MCF 10A (cell line): ENCODE results near the gene DYSF. TPM values are rescaled to one million over a fixed set of nuclear protein-coding genes. Genes with fewer than 3 reads are reported as not detected.

Experiments used
- BruUV-seq: library from RNA; stranded (reverse); fragments of 400-500 nt; replicated peaks from 2 replicates; lab custom pipeline; 2021; lab: Mats Ljungman, UMichigan
- CTCF ChIA-PET: fragments of 300-600 bp; sonication (Branson Sonifier 250); formaldehyde crosslinking; extraction: SDS; loops from one replicate; lab custom pipeline; 2021; ENCODE audit warnings: antibody characterized with exemption, inconsistent platforms; lab: Yijun Ruan, JAX
- POLR2A ChIA-PET: fragments of 300-600, 350-650 bp; sonication (Branson Sonifier 250); formaldehyde crosslinking; extraction: SDS; loops from one replicate; lab custom pipeline; 2020; ENCODE audit warnings: antibody characterized with exemption, inconsistent platforms; lab: Yijun Ruan, JAX
- DNase-seq: peaks from one replicate; pipeline ENCODE4 v3.0.0-alpha.2; 2018; ENCODE audit not compliant: unreplicated experiment
- H3K27ac Mint-ChIP-seq: one replicate; pipeline ENCODE4 v1.8.0; 2022; ENCODE audit warnings: mild to moderate bottlenecking, low read depth, mixed read lengths; ENCODE audit not compliant: unreplicated experiment
- H3K27me3 Mint-ChIP-seq: one replicate; pipeline ENCODE4 v1.8.0; 2022; ENCODE audit warnings: mixed read lengths; ENCODE audit not compliant: insufficient read depth, unreplicated experiment
- H3K36me3 Mint-ChIP-seq: one replicate; pipeline ENCODE4 v1.8.0; 2022; ENCODE audit warnings: mild to moderate bottlenecking, moderate library complexity, mixed read lengths; ENCODE audit not compliant: insufficient read depth, unreplicated experiment
- H3K4me1 Mint-ChIP-seq: one replicate; pipeline ENCODE4 v1.8.0; 2022; ENCODE audit warnings: mixed read lengths; ENCODE audit not compliant: insufficient read depth, unreplicated experiment
- H3K4me3 Mint-ChIP-seq: one replicate; pipeline ENCODE4 v1.8.0; 2022; ENCODE audit warnings: mild to moderate bottlenecking, moderate library complexity, mixed read lengths; ENCODE audit not compliant: unreplicated experiment
- H3K9me3 Mint-ChIP-seq: one replicate; pipeline ENCODE4 v1.8.0; 2022; ENCODE audit warnings: mixed read lengths; ENCODE audit not compliant: unreplicated experiment
- CTCF ChIP-seq: fragments of 200-600 bp; IDR thresholded peaks from one replicate; pipeline ENCODE4 v1.8.0; 2022; ENCODE audit warnings: antibody characterized with exemption, mild to moderate bottlenecking; ENCODE audit not compliant: unreplicated experiment
- intact Hi-C: fragments of 100-400 bp; cut with micrococcal nuclease; formaldehyde crosslinking; loops from 2 replicates; pipeline ENCODE4 v1.14.1; 2022
- total RNA-seq: library from RNA; stranded (reverse); gene quantifications from 2 replicates; pipeline ENCODE4 v1.2.3, GENCODE V29; 2022

DYSF gene
- total RNA-seq, 1 experiment from 2014 or later: 2.0 TPM

GRCh38 chr2:71608441-71608840 lies 155.1 kb downstream of the DYSF start:
- DNase-seq: no peak
- Mint-ChIP-seq H3K27ac (no peak overlapping the region), H3K27me3 (peaks cover 56% of the 10 kb centered on the region), H3K4me1 (peaks cover 5% of the 10 kb centered on the region), H3K36me3 (no peaks in the 10 kb centered on the region), H3K4me3 (no peak overlapping the region), H3K9me3 (no peaks in the 10 kb centered on the region)
- intact Hi-C loops: no loop called here
- no TSS peak for BruUV-seq
- CTCF ChIA-PET: interaction anchor here (0.6 to 2.0 kb wide), 5 partner anchors 18 to 971 kb away, joined by 3 to 5 read pairs (median 3); no protein-coding TSS in a partner anchor
- POLR2A ChIA-PET: interaction anchor here (0.9 kb wide), 1 partner anchor 315 kb away, joined by 4 read pairs; no protein-coding TSS in a partner anchor
- TF ChIP-seq CTCF: no peak

DNA sequence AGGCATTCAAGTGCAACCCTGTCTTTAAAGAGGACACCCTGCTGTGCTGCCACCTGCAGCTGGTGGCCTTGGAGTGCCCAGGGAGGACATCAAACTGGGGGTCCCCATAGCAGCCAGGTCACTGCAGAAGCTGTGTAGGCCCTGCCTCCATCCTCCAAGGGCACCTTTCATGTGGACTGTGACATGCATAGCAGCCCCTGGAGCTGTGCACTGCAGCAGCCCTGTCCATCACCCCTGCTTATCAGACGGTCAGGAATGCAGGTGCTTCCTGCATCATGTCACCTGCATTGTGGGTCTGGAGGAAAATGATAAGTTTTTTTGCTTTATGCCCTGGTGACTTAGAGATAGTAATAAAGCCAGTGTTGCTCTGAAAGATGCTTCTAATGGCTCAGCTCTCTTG lies 155.7 kb downstream of the DYSF start:
- Mint-ChIP-seq H3K36me3 (no peaks in the 10 kb centered on the region), H3K4me1 (peaks cover 5% of the 10 kb centered on the region), H3K27me3 (peaks cover 56% of the 10 kb centered on the region), H3K27ac (no peak overlapping the region), H3K9me3 (no peaks in the 10 kb centered on the region), H3K4me3 (no peak overlapping the region)
- POLR2A ChIA-PET: interaction anchor here (0.9 to 1.0 kb wide), 3 partner anchors 313 to 379 kb away, joined by 3 to 4 read pairs (median 4); no protein-coding TSS in a partner anchor
- DNase-seq: no peak
- intact Hi-C loops: no loop called here
- CTCF ChIA-PET: interaction anchor here (0.6 to 5.0 kb wide), 18 partner anchors 7 to 971 kb away, joined by 3 to 60 read pairs (median 3); no protein-coding TSS in a partner anchor
- BruUV-seq: no TSS peak
- TF ChIP-seq CTCF: no peak

DNA sequence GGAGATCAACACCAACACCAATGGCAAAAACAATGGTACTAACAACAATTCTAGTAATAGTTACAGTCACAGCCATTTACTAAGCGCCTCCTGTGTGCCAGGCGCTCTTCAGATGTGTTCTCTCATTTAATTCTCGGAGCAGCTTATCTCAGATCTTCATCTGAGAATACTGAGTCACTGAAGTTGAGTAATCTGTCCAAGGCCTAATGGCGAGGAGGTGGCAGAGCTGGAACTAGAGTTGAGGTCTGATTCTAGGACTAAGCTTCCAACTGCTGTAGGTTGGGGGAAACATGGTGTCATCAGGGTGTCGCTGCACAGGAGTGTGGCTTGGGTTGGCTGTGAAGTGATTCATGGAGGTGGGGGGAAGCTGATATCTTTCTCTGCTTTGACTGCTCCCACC lies 156.1 kb downstream of the DYSF start:
- H3K36me3 Mint-ChIP-seq: no peaks in the 10 kb centered on the region
- ChIA-PET CTCF (interaction anchor here (0.6 to 5.0 kb wide), 21 partner anchors 8 to 970 kb away, joined by 3 to 60 read pairs (median 3); no protein-coding TSS in a partner anchor), POLR2A (interaction anchor here (0.9 to 1.0 kb wide), 3 partner anchors 312 to 379 kb away, joined by 3 to 4 read pairs (median 4); no protein-coding TSS in a partner anchor)
- H3K27ac Mint-ChIP-seq: no peak overlapping the region
- no peaks in the 10 kb centered on the region for H3K9me3 Mint-ChIP-seq
- TF ChIP-seq CTCF: no peak
- peaks cover 53% of the 10 kb centered on the region for H3K27me3 Mint-ChIP-seq
- peaks cover 5% of the 10 kb centered on the region for H3K4me1 Mint-ChIP-seq
- intact Hi-C loops: no loop called here
- no peak overlapping the region for H3K4me3 Mint-ChIP-seq
- peak; percentile 20 for DNase-seq
- BruUV-seq: no TSS peak

DNA sequence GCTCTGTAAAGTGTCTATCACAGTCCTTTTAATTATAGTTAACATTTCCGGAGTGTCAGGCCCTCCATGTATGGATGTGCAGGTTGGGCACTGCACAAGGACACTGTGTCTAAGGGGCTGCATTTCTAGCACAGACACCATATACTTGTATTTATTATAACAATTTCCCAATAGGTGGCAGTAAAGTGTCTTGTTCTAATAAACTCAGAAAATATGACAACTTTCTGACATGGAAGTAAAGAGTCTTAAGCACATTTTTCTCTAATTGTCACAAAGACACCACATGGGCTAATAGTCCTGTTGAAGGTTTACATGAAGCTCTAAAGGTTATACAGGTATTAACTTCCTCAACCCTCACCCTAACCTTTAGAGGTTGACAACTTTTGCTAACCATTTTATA lies 156.6 kb downstream of the DYSF start:
- peaks cover 47% of the 10 kb centered on the region for H3K27me3 Mint-ChIP-seq

More for the DNA sequence above, 156.6 kb downstream of the DYSF start:
- TF ChIP-seq CTCF: peak; percentile 23
- peak; percentile 33 for DNase-seq
- Mint-ChIP-seq H3K36me3 (no peaks in the 10 kb centered on the region), H3K9me3 (no peaks in the 10 kb centered on the region), H3K27ac (no peak overlapping the region), H3K4me3 (no peak overlapping the region), H3K4me1 (peaks cover 5% of the 10 kb centered on the region)
- ChIA-PET CTCF (interaction anchor here (0.6 to 5.0 kb wide), 20 partner anchors 8 to 1294 kb away, joined by 3 to 60 read pairs (median 3); no protein-coding TSS in a partner anchor), POLR2A (interaction anchor here (1.0 to 1.3 kb wide), 2 partner anchors 312 to 540 kb away, joined by 3 to 4 read pairs; no protein-coding TSS in a partner anchor)
- intact Hi-C loops: loop anchor here (1.0 to 5.0 kb wide), 2 partner anchors 188 to 537 kb away; partner anchors contain the start of gene CYP26B1
- no TSS peak for BruUV-seq
